ENCODE measurements around the gene SORCS3. TPM values are rescaled to one million over a fixed set of nuclear protein-coding genes. Genes with fewer than 3 reads are reported as not detected.

SORCS3 gene
- total RNA-seq, 4 donors from 2014 or later = not detected

DNA sequence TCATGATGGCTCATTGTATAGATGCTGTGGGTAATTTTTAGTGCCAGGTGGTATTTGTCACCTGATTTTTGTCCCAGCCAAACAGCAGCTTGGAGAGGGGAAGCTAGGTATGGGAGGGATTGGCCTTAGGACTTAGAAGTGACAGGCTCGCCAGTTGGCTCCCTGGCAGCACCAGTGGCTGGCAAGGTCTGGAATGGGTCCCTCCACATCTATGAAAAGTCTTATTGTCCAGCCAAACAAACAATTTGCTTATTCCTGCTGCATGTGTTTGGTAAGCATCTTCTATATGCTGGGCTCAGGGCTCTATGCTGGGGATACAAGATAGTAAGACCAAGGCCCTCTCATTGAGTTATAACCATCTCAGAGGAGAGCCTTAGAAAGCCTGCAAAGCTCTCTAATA, 42.5 kb downstream of the SORCS3 start:
- Histone ChIP-seq H3K27me3 (no peaks in the 10 kb centered on the region), H3K4me1 (no peaks in the 10 kb centered on the region), H3K27ac (no peak overlapping the region), H3K36me3 (no peaks in the 10 kb centered on the region), H3K4me3 (no peak overlapping the region), H3K9me3 (no peaks in the 10 kb centered on the region)
- in situ Hi-C loops (cut with MboI; ENCODE audit: low sequenced_read_pairs in 4 of 4) = no loop called here
- DNase-seq (no peak), ATAC-seq (no peak)
- TF ChIP-seq, protein P1, sequence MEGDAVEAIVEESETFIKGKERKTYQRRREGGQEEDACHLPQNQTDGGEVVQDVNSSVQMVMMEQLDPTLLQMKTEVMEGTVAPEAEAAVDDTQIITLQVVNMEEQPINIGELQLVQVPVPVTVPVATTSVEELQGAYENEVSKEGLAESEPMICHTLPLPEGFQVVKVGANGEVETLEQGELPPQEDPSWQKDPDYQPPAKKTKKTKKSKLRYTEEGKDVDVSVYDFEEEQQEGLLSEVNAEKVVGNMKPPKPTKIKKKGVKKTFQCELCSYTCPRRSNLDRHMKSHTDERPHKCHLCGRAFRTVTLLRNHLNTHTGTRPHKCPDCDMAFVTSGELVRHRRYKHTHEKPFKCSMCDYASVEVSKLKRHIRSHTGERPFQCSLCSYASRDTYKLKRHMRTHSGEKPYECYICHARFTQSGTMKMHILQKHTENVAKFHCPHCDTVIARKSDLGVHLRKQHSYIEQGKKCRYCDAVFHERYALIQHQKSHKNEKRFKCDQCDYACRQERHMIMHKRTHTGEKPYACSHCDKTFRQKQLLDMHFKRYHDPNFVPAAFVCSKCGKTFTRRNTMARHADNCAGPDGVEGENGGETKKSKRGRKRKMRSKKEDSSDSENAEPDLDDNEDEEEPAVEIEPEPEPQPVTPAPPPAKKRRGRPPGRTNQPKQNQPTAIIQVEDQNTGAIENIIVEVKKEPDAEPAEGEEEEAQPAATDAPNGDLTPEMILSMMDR (IDR thresholded peaks at IDR 0.05 in 4 of 5, conservative IDR thresholded peaks at IDR 0.05 in 1 of 5) = no peak
- no peak for TF ChIP-seq POLR2A (IDR thresholded peaks at IDR 0.05)
- intact Hi-C loops (cut with DNase I; ENCODE audit: low total_unique reads) = no loop called here

DNA sequence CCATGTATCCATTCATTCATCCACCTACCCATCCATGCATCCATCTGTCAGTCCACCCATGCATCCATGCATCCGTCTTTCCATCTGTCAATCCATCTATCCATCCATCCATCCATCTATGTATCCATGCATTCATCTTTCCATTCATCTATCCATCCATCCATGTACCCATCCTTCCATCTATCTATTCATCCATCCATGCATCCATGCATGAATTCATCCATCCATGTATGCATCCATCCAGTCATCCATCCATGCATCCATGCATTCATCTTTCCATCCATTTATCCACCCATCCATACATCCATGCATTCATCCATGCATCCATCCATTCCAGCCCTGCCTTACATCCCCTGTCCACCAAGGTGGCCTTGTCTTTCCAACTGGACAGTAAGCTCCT, 45.7 kb downstream of the SORCS3 start:
- Histone ChIP-seq H3K36me3 (no peaks in the 10 kb centered on the region), H3K4me1 (no peaks in the 10 kb centered on the region), H3K9me3 (no peaks in the 10 kb centered on the region), H3K27me3 (no peaks in the 10 kb centered on the region), H3K27ac (no peak overlapping the region), H3K4me3 (no peak overlapping the region)
- DNase-seq = no peak
- TF ChIP-seq POLR2A (IDR thresholded peaks at IDR 0.05) = no peak
- TF ChIP-seq, protein P1 (IDR thresholded peaks at IDR 0.05 in 4 of 5, conservative IDR thresholded peaks at IDR 0.05 in 1 of 5) = no peak
- no peak for ATAC-seq
- intact Hi-C loops (cut with DNase I; ENCODE audit: low total_unique reads) (no loop called here), in situ Hi-C loops (cut with MboI; ENCODE audit: low sequenced_read_pairs in 4 of 4) (no loop called here)

DNA sequence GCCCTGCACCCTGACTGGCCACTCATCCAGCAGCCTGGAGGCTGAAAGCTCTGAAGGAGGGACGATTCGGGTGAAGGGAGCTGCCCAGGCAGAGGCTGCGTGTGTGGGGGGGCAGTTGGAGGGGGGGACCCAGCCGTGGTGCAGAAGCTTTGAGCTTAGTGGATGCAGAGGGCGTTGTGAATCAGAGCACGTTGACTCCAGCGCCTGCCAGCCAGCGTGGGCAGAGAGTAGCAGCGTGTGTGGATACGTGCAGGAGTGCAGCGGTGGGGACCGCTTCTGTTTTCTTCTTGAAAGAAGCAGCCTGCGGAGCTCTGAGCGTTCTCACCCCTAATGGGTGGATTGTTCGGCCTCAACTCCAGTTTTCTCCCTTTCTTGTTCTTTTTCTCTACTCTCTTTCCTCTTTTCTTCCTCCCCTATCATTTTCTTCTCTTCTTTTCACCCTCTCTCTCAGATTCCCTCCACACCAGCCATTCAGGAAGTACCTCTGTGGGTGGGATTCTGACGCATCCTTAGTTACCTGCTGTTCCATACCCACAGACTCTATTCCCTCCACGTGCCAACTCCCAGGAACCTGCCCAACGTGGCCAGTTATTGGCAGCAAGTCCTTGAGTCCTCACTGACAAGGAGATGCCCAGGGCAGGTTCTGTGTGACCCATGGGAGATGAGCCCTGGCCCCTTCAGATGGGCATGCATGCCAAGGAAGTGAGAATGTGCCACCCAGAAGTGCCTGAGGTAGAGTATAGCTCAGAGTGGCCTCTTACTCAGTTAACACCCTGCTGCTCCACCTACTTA, 47.4 kb downstream of the SORCS3 start:
- Histone ChIP-seq H3K4me1 (no peaks in the 10 kb centered on the region), H3K9me3 (no peaks in the 10 kb centered on the region), H3K4me3 (no peak overlapping the region), H3K27me3 (no peaks in the 10 kb centered on the region), H3K36me3 (no peaks in the 10 kb centered on the region), H3K27ac (no peak overlapping the region)
- ATAC-seq (no peak), DNase-seq (no peak)
- intact Hi-C loops (cut with DNase I; ENCODE audit: low total_unique reads) = no loop called here
- in situ Hi-C loops (cut with MboI; ENCODE audit: low sequenced_read_pairs in 4 of 4) = no loop called here
- no peak for TF ChIP-seq POLR2A (IDR thresholded peaks at IDR 0.05)
- TF ChIP-seq, protein P1 (IDR thresholded peaks at IDR 0.05 in 4 of 5, conservative IDR thresholded peaks at IDR 0.05 in 1 of 5) = no peak

DNA sequence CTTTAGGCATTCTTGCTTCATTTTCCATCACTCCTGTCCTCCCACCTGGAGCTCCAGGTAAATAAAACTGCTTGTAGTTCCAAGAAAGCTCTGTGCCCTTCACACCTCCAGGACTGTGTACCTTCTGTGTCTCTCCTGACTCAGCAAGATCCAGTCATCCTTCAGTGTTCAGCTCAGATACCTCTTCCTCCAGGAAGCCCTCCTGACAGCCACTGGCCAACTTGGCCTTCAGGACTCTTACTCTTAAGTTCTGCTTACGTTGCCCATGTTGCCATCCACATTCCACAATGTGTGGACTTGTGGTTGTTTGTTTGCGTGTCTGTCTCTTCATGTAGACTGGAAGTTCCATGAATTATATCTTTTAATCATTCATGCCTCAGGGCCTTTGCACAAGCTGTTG, 48.0 kb downstream of the SORCS3 start:
- Histone ChIP-seq H3K36me3 (no peaks in the 10 kb centered on the region), H3K27ac (no peak overlapping the region), H3K4me3 (no peak overlapping the region), H3K9me3 (no peaks in the 10 kb centered on the region), H3K27me3 (no peaks in the 10 kb centered on the region), H3K4me1 (no peaks in the 10 kb centered on the region)
- ATAC-seq = no peak
- intact Hi-C loops (cut with DNase I; ENCODE audit: low total_unique reads) (no loop called here), in situ Hi-C loops (cut with MboI; ENCODE audit: low sequenced_read_pairs in 4 of 4) (no loop called here)
- no peak for DNase-seq
- TF ChIP-seq, protein P1 (IDR thresholded peaks at IDR 0.05 in 4 of 5, conservative IDR thresholded peaks at IDR 0.05 in 1 of 5) = no peak
- no peak for TF ChIP-seq POLR2A (IDR thresholded peaks at IDR 0.05)

DNA sequence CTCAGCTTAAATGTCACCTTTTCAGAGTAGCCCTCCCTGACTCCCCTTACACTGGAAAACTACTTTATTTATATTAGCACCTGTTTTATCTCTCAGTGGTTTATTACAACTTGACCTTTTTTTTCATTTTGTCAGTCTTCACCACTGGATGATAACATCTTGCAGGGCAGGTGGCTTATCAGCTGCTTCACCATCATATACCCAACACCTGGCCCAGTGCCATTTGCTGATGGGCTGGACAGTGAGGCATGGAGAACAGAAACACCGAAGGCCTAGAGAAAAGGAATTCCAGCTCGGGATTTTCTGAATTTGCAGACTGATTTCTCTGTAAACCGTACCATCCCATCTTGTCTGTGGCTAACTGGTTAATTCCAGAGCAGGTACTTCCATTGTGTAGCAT, 48.5 kb downstream of the SORCS3 start:
- H3K36me3 ChIP-seq = no peaks in the 10 kb centered on the region
- H3K27me3 ChIP-seq = no peaks in the 10 kb centered on the region
- H3K4me1 ChIP-seq = no peaks in the 10 kb centered on the region
- DNase-seq (no peak), ATAC-seq (no peak)
- no peak for TF ChIP-seq POLR2A (IDR thresholded peaks at IDR 0.05)
- TF ChIP-seq, protein P1 (IDR thresholded peaks at IDR 0.05 in 4 of 5, conservative IDR thresholded peaks at IDR 0.05 in 1 of 5) = no peak
- H3K27ac ChIP-seq = no peak overlapping the region
- no peaks in the 10 kb centered on the region for H3K9me3 ChIP-seq
- intact Hi-C loops (cut with DNase I; ENCODE audit: low total_unique reads) (no loop called here), in situ Hi-C loops (cut with MboI; ENCODE audit: low sequenced_read_pairs in 4 of 4) (no loop called here)
- no peak overlapping the region for H3K4me3 ChIP-seq
